Smooth muscle cell (in vitro differentiated cells): ENCODE measurements around the gene HES6. TPM values are rescaled to one million over a fixed set of nuclear protein-coding genes. Genes with fewer than 3 reads are reported as not detected.

ENCODE experiments used
- DNase-seq: peaks from one replicate; lab custom pipeline; 2025; ENCODE audit not compliant: unreplicated experiment; lab: John Stamatoyannopoulos, UW
- H2AFZ ChIP-seq: fragments of 200-600 bp; sonication (generic); 2 replicates; pipeline ENCODE4 v1.6.0; 2016; ENCODE audit warnings: antibody characterized with exemption, low read depth, mild to moderate bottlenecking
- H3F3A ChIP-seq: fragments of 200-600 bp; sonication (generic); 2 replicates; pipeline ENCODE4 v1.6.0; 2017; ENCODE audit warnings: antibody characterized with exemption, low read depth
- H3K27ac ChIP-seq: fragments of 200-600 bp; sonication (generic); 2 replicates; pipeline ENCODE4 v1.5.1; 2016; ENCODE audit warnings: low read depth, mild to moderate bottlenecking
- H3K27me3 ChIP-seq: fragments of 200-600 bp; sonication (generic); 2 replicates; pipeline ENCODE4 v1.6.1; 2016; ENCODE audit warnings: low read depth, mild to moderate bottlenecking
- H3K36me3 ChIP-seq: fragments of 200-600 bp; sonication (generic); 2 replicates; pipeline ENCODE4 v1.5.1; 2016; ENCODE audit warnings: low read depth
- H3K4me1 ChIP-seq: fragments of 200-600 bp; sonication (generic); 2 replicates; pipeline ENCODE4 v1.5.1; 2016; ENCODE audit warnings: low read depth
- H3K4me2 ChIP-seq: fragments of 200-600 bp; sonication (generic); 2 replicates; pipeline ENCODE4 v1.6.0; 2016; ENCODE audit warnings: mild to moderate bottlenecking
- H3K4me3 ChIP-seq: fragments of 200-600 bp; sonication (generic); 2 replicates; pipeline ENCODE4 v1.5.1; 2016; ENCODE audit warnings: mild to moderate bottlenecking
- H3K79me2 ChIP-seq: fragments of 200-600 bp; sonication (generic); 2 replicates; pipeline ENCODE4 v1.6.0; 2016; ENCODE audit warnings: low read depth, mild to moderate bottlenecking
- H3K9ac ChIP-seq: fragments of 200-600 bp; sonication (generic); 2 replicates; pipeline ENCODE4 v1.6.0; 2016; ENCODE audit warnings: low read depth
- H3K9me3 ChIP-seq: fragments of 200-600 bp; sonication (generic); replicated peaks from 2 replicates; pipeline ENCODE4 v1.5.1; 2016; ENCODE audit warnings: low read depth
- H4K20me1 ChIP-seq: fragments of 200-600 bp; sonication (generic); 2 replicates; pipeline ENCODE4 v1.6.0; 2016; ENCODE audit warnings: low read depth
- WGBS: methylation state at CpG from one replicate; pipeline ENCODE4 v1.1.7; 2016; ENCODE audit warnings: low lambda C conversion rate; 5-methylcytosine and 5-hydroxymethylcytosine counted together
- polyA plus RNA-seq: library from polyadenylated mRNA; unstranded; fragments of >200 nt; fragmentation: Nextera tagmentation; extraction: Ambion mirVana; gene quantifications from 2 replicates; pipeline ENCODE4 v1.2.1, GENCODE V29; 2016
- total RNA-seq: library from RNA; depleted of rRNA; stranded (reverse); fragments of >200 nt; gene quantifications from 2 replicates; pipeline ENCODE4 v1.2.3, GENCODE V29; 2014
- TF ChIP-seq, protein P1 (sequence below): fragments of 200-600 bp; sonication (generic); IDR thresholded peaks from 2 replicates; pipeline ENCODE4 v1.5.1; 2017; ENCODE audit warnings: borderline replicate concordance, mild to moderate bottlenecking, antibody characterized with exemption; ENCODE audit not compliant: insufficient read depth, poor library complexity, severe bottlenecking

Gene HES6
- total and polyA plus RNA-seq, 2 experiments from 2014 or later, result 0.81 to 2.7 TPM

DNA sequence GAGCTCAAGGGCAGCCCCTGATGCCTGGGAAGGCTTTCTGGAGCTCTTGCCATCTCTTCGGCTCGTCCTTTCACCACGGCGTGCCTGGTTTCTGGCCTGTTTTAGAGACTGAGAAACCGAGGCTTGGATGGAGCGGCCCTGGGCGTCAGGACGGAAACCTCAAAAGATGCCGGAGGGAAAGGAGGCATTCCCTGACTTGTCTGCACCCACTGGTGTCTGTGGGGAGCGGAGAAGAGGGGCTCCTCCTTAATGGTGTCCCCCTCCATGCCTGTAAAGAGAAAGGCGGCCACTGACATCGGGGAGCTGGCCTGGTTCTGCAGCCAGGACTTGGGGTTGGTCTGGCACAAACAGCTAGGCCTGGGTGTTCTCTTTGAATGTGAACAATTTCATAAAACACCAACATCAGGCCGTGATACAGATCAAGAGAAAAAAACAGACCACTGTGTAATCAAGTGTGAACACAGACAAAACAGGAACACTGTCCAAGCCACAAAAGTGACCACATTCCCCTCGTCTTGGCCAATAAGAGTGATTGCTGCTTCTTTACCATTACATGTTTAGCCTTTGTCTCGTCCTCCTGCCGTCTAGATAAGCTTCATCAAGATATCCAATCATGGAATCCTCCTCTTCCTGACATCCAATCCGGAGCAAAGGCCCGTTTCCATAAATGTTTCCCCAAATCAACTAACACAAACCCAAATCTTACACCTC is 35.7 kb downstream of the HES6 start:
- H3K79me2 ChIP-seq, result peaks cover 40% of the 10 kb centered on the region
- no peaks in the 10 kb centered on the region for H3F3A ChIP-seq
- H3K4me2 ChIP-seq, result peak overlapping the region; percentile 92
- TF ChIP-seq, protein P1, sequence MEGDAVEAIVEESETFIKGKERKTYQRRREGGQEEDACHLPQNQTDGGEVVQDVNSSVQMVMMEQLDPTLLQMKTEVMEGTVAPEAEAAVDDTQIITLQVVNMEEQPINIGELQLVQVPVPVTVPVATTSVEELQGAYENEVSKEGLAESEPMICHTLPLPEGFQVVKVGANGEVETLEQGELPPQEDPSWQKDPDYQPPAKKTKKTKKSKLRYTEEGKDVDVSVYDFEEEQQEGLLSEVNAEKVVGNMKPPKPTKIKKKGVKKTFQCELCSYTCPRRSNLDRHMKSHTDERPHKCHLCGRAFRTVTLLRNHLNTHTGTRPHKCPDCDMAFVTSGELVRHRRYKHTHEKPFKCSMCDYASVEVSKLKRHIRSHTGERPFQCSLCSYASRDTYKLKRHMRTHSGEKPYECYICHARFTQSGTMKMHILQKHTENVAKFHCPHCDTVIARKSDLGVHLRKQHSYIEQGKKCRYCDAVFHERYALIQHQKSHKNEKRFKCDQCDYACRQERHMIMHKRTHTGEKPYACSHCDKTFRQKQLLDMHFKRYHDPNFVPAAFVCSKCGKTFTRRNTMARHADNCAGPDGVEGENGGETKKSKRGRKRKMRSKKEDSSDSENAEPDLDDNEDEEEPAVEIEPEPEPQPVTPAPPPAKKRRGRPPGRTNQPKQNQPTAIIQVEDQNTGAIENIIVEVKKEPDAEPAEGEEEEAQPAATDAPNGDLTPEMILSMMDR, result no peak
- peaks cover 37% of the 10 kb centered on the region for H4K20me1 ChIP-seq
- peaks cover 10% of the 10 kb centered on the region for H3K27me3 ChIP-seq
- H3K9me3 ChIP-seq, result no peaks in the 10 kb centered on the region
- H3K9ac ChIP-seq, result peak overlapping the region; percentile 49
- peak overlapping the region; percentile 86 for H3K4me3 ChIP-seq
- no peaks in the 10 kb centered on the region for H3K36me3 ChIP-seq
- DNase-seq, result no peak
- WGBS, result 67% methylated on average over 18 of the region's 18 CpGs
- H3K27ac ChIP-seq, result no peak overlapping the region
- H3K4me1 ChIP-seq, result peaks cover 7% of the 10 kb centered on the region
- peak overlapping the region; percentile 87 for H2AFZ ChIP-seq

GRCh38 chr2:238203094-238203972 is 36.5 kb downstream of the HES6 start, which contains the start of gene ILKAP:
Gene ILKAP, minus strand, starts transcription at chr2:238203695. Its CDS starts 142 bp downstream, at chr2:238203553.
- Histone ChIP-seq H4K20me1 (peaks cover 45% of the 10 kb centered on the region), H3K4me1 (peaks cover 7% of the 10 kb centered on the region), H3K4me3 (peak within 1 kb of the TSS; percentile 86), H3K27ac (peak within 1 kb of the TSS; percentile 30), H3K4me2 (peak within 1 kb of the TSS; percentile 92), H3K9me3 (no peaks in the 10 kb centered on the region), H3K9ac (peak within 1 kb of the TSS; percentile 78), H3F3A (no peaks in the 10 kb centered on the region), H3K36me3 (no peaks in the 10 kb centered on the region), H3K27me3 (peaks cover 2% of the 10 kb centered on the region), H3K79me2 (peaks cover 48% of the 10 kb centered on the region), H2AFZ (peak within 1 kb of the TSS; percentile 87)
- DNase-seq, result peak; percentile 60
- under 1% methylated on average over 82 of the region's 126 CpGs for WGBS
- TF ChIP-seq, protein P1, result no peak

DNA sequence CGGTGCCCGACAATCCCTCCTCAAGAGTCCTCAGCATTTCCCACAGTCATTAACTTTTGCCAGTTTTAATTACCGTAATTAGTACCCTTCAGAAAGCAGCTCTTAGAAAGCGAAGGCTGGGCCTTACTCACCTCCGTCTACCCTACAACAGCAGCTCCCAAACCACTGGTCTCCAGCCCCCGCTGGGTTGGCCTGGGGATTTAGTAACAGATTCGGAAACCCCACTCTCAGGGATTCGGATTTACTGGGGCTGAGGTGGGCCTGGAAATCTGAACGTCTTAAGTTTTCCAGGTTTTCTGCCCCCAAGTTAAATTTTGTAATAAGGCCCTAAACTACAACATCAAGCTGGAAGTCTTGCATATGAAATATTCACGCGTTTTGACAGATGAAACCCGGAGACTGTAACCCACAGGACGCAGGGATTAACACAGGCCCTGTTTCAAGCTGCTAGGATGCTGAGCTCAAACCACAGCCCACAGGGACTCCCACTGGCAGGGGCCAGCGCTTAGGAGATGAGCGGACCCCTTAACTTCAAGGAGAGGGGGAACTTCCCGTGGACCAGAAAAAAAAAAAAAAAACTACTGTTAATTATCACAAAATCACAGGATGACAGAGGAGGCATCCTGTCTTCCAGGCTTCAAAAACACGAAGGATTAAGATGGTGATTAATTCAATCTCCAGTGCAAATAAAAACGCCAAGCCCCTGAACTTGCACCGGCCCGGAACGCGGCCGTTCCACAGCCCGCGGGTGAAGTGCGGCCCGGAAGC is 37.3 kb downstream of the HES6 start:
- peaks cover 56% of the 10 kb centered on the region for H3K79me2 ChIP-seq
- no peaks in the 10 kb centered on the region for H3K27me3 ChIP-seq
- peak overlapping the region; percentile 86 for H3K4me3 ChIP-seq
- peaks cover 54% of the 10 kb centered on the region for H4K20me1 ChIP-seq
- TF ChIP-seq, protein P1, result no peak
- 8% methylated on average over 27 of the region's 27 CpGs for WGBS
- H3K9me3 ChIP-seq, result no peaks in the 10 kb centered on the region
- H3K9ac ChIP-seq, result peak overlapping the region; percentile 78
- peak overlapping the region; percentile 92 for H3K4me2 ChIP-seq
- H3K4me1 ChIP-seq, result peaks cover 7% of the 10 kb centered on the region
- H3K36me3 ChIP-seq, result no peaks in the 10 kb centered on the region
- no peak for DNase-seq
- H2AFZ ChIP-seq, result peak overlapping the region; percentile 12
- H3K27ac ChIP-seq, result peak overlapping the region; percentile 30
- no peaks in the 10 kb centered on the region for H3F3A ChIP-seq
